ENCODE results near the gene ATP9B. TPM values are rescaled to one million over a fixed set of nuclear protein-coding genes. Genes with fewer than 3 reads are reported as not detected.

Gene ATP9B
- polyA plus RNA-seq, 1 donor, result 22.6 TPM

- no peak for DNase-seq
Observed at GRCh38 chr18:79203017-79203605, 133.9 kb downstream of the ATP9B start.

- no peak for DNase-seq
Observed at GRCh38 chr18:79204889-79205807, 136.0 kb downstream of the ATP9B start.

DNA sequence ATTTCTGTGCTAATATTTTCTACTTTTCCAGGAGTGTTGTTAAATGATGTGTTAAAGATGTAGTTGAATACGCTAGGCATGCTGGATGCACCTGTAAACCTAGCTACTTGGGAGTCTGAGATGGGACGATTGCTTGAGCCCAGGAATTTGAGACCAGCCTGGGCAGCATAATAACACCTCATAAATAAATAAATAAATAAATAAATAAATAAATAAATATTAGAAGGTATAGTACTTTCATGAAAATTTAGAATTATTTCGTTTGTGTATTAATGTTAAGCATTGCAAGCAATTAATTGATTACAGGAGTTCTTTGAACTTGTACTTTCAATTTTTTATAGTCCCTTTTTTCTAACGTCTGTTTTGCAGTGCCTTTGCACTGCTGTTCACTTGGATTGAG, 137.2 kb downstream of the ATP9B start:
- no peak for DNase-seq

DNA sequence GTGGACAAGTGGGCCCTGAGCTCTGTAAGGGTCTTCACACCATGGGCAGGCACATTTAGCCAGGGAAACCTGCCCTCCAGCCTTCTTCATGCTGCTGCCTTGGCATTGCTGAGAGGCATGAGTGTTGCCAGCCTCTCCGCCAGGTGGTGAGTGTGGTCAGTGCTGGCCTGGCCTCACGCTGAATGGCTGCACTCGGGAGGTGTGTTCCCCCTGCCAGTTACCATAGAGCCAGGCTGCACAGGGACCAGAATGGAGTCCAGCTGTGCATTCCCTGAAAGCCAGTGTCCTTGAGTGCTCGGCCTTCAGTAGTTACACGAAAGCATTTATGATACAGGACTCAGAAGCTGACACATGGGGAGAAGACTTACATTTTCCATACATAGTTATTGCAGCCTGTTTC, 139.7 kb downstream of the ATP9B start:
- no peak for DNase-seq

DNA sequence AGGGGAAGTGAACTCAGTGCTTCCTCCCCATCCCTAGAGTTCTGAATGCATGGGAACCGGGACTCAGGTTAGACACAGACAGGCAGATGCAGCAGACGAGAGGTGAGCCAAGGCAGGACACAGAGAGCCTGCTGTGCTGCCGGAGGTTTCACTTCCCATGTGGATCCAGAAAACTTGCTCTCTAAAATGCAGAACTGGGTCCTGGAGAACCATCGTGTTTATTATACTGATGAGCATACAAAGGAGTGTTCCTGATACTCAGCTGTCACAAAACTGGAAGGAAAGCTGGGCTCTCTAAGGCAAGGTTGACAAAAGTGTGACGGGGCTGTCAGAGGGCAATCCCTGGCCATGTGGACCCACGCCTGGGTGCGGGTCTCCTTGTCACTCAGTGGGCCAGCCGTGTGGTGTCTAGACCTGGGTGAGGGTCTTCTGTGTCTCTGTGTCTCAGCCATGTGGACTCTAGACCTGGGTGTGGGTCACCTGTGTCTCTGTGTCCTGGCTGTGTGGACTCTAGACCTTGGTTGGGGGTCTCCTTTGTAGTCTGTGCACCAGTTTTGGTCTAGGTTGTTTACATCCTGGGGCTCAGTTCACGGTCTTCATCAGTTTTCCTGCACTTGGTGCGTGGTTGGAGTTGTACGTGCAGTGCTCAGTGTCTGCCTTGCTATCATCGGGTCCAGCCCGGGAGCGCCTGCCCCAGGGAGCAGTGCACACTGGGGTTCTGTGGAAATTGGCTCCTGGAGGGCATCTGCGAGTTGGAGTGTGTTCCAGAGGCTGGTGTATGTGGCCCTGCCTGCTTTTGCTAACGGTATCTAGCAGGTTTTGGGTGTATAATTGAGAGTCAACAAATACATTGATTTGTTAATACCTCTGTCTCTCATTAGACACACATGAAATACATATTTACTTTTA, 141.1 kb downstream of the ATP9B start:
- DNase-seq, result no peak

DNA sequence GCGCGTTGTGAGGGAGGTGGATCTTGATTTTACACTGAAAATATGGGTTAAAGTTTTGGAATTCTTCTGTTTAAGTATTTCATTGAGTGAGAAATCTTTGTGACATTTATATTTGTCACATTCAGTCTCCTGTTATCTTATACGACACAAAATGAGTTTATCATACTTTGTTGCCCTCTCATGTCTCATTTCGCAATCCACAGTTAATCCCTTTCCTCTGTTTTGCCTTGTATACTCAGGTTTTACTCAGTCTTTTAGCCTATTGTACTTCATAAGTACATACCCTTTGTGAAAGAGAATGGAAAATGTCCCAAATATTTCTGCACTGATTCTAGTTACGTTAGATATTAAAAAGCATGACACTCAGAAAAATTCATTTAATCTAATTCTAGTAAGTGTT, 142.7 kb downstream of the ATP9B start:
- no peak for DNase-seq

DNA sequence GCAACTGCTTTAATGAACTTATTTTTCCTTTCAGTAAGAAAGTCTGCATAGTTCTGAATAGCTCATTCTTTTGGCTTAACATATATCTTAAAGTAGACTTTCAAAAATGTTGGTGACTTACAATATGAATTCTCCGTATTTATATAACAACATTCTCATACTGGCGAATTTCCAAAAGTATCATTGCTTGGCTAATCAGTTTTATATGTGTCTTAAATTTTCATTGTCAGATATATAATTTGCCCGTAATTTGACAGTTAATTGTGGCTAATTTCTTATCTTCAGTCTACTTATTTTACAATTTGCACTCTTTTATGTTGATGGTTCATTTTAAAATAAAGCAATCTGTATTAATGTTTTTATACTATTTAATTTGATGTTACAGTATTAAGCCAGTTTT, 144.9 kb downstream of the ATP9B start:
- no peak for DNase-seq

DNA sequence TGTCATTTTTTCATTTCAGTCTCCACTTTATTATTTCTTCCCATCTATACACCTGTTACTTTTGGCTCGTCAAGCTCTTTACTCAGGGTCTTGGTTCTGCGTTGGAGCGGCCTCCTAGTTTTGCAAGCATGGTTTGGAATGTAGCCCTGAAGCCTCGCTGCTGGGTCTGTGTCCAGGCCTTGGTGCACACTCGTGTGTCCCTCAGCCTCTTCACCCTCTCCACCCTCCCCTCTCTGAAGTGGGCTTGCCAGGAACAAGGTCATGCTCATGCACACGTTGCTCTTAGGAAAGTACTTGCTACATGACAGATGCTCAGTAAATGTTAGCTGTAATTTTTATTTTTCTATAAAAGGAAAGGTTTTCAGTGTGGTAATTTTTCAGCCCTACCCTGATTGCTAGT, 147.0 kb downstream of the ATP9B start:
- no peak for DNase-seq

- DNase-seq, result no peak
Observed at GRCh38 chr18:79217979-79218604, 148.9 kb downstream of the ATP9B start.

DNA sequence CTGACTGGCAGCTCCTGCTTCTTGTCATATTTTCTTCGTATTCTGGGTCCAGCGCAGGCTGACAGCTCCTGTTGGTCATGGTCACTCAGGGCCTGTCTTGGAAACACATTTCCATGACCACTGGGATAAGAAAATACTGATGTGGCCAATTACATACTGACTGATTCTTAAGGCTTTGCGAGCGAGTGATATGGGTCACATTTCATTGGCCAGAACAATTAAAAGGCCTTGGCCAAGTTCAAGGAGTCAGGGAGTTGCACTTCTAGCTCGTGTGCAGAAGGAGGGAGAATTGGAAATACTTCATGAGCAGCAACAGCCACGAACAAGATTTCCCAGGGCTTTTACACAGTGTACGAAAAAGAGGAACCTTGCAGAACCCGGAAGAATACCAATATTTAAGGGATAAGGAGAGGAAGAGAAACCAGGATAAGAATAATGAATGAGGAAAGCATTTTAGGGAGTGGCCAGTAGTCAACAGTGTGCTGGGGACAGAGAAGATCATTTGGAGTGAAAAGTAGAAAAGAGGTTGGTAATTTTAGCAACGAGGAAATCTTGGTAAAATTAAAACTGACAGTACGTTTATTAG, 149.5 kb downstream of the ATP9B start:
- no peak for DNase-seq

GRCh38 chr18:79221136-79221535, 151.9 kb downstream of the ATP9B start:
- DNase-seq, result no peak

GRCh38 chr18:79222790-79223189, 153.6 kb downstream of the ATP9B start:
- no peak for DNase-seq

DNA sequence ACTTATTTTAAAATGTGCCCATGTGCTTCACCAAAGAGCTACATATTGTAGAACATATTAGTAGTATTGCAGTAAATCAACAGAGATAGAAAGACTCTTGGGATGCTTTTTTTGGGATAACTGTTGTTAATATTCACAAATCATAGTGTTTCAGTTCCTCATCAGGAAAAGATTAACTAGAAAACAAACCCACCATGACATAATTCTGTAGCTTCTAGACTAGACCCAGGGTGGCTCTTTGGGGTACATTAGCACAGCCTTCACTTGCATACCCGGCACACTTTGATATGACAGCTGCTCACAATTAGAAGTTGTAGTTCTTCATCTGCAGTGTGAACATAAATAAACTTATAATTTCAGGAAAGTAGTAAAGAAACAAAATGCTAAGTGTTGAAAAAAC, 154.2 kb downstream of the ATP9B start:
- DNase-seq, result no peak

- DNase-seq, result no peak
Observed at GRCh38 chr18:79224381-79224780, 155.2 kb downstream of the ATP9B start.

- no peak for DNase-seq
Observed at GRCh38 chr18:79227621-79228020, 158.4 kb downstream of the ATP9B start.

DNA sequence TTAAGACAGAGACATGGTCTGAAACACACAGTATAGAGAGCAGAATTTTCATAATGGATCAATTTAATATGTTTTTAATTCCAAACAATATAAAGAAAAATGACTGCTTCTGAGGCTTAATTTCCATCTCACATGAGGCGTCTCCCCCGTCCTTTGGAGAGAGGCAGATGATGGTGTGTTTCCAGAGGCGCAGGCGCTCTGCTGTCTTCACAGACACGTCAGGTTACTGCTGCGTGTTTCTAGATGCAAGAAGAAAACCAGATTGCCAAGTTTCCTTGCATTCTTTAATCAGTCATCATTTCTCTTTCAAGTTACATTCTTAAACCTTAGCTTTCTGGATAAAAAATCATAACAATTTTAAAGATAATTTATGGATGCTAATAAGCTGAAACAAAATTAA, 160.2 kb downstream of the ATP9B start:
- DNase-seq, result no peak

- DNase-seq, result no peak
Observed at GRCh38 chr18:79234438-79234837, 165.2 kb downstream of the ATP9B start.

GRCh38 chr18:79239631-79240030, 170.4 kb downstream of the ATP9B start:
- no peak for DNase-seq

GRCh38 chr18:79241755-79242154, 172.6 kb downstream of the ATP9B start:
- no peak for DNase-seq

DNA sequence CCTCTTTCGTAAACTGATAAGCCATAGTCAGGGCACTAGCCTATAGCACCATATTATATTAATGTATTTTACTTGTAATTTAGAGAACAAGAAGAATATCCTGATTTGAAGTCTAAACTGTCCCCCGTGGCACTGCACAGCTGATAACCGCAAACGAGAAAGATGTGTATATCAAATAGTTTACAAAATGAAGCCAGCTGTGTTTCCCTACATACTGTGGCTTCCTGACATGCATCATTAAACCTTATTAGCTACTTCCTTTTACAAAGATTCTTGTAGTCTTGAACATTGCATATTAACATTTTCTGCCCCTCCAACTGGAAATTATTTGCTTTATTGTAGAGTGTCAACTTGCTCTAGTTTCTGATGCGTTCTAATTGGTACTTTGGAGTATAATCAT, 173.1 kb downstream of the ATP9B start:
- DNase-seq, result no peak

- no peak for DNase-seq
Observed at GRCh38 chr18:79245517-79246001, 176.4 kb downstream of the ATP9B start.

Data from hindlimb muscle (tissue), 1 donor.